Progenitor cell of endocrine pancreas (in vitro differentiated cells): ENCODE data around the gene ARL4C. TPM values are rescaled to one million over a fixed set of nuclear protein-coding genes. Genes with fewer than 3 reads are reported as not detected.
A peak's percentile ranks its signal among the peaks of the same experiment; 100 is the strongest.

Experiments
- DNase-seq: peaks from one replicate; pipeline ENCODE4 v3.0.0; 2021; ENCODE audit warnings: low spot score; ENCODE audit not compliant: unreplicated experiment
- H3K27ac Mint-ChIP-seq: 2 replicates; pipeline ENCODE4 v1.8.0; 2021; ENCODE audit warnings: mild to moderate bottlenecking, moderate library complexity, mixed read lengths
- H3K27me3 Mint-ChIP-seq: 2 replicates; pipeline ENCODE4 v1.8.0; 2021; ENCODE audit warnings: mixed read lengths
- H3K36me3 Mint-ChIP-seq: 2 replicates; pipeline ENCODE4 v1.8.0; 2022; ENCODE audit warnings: mixed read lengths; ENCODE audit not compliant: insufficient read depth
- H3K4me1 Mint-ChIP-seq: 2 replicates; pipeline ENCODE4 v1.8.0; 2021; ENCODE audit warnings: low read depth, mixed read lengths
- H3K4me3 Mint-ChIP-seq: 2 replicates; pipeline ENCODE4 v1.8.0; 2021; ENCODE audit warnings: low read depth, mild to moderate bottlenecking, moderate library complexity, mixed read lengths
- H3K9me3 Mint-ChIP-seq: 2 replicates; pipeline ENCODE4 v1.8.0; 2021; ENCODE audit warnings: low read depth, mixed read lengths
- total RNA-seq: library from RNA; stranded (reverse); gene quantifications from 2 replicates; pipeline ENCODE4 v1.2.1, GENCODE V29; 2021
- TF ChIP-seq, protein P1 (sequence below): fragments of 200-600 bp; sonication (generic); IDR thresholded peaks from one replicate; pipeline ENCODE4 v1.5.0; 2021; ENCODE audit warnings: antibody characterized with exemption, mild to moderate bottlenecking; ENCODE audit not compliant: unreplicated experiment

The ARL4C gene
- total RNA-seq, 1 donor from 2014 or later: 39.9 TPM

DNA sequence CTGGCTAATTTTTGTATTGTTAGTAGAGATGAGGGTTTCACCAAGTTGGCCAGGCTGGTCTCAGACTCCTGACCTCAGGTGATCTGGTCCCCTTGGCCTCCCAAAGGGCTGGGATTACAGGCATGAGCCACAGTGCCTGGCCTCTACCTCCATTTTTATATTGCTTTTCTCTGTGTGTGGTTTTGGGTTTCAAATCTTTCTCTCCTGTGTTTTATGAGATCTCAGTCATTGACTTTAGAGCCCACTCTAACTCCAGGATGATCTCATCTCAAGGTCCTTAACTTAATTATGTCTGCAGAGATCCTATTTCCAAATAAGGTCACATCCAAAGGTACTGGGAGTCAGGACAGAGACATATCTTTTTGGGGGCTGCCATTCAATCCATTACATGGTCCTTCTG is 24.7 kb downstream of the ARL4C start:
- no peaks in the 10 kb centered on the region for H3K36me3 Mint-ChIP-seq
- H3K9me3 Mint-ChIP-seq: no peaks in the 10 kb centered on the region
- H3K27ac Mint-ChIP-seq: no peak overlapping the region
- peaks cover 3% of the 10 kb centered on the region for H3K4me1 Mint-ChIP-seq
- no peak overlapping the region for H3K4me3 Mint-ChIP-seq
- no peak for DNase-seq
- H3K27me3 Mint-ChIP-seq: peaks cover 4% of the 10 kb centered on the region
- TF ChIP-seq, protein P1, sequence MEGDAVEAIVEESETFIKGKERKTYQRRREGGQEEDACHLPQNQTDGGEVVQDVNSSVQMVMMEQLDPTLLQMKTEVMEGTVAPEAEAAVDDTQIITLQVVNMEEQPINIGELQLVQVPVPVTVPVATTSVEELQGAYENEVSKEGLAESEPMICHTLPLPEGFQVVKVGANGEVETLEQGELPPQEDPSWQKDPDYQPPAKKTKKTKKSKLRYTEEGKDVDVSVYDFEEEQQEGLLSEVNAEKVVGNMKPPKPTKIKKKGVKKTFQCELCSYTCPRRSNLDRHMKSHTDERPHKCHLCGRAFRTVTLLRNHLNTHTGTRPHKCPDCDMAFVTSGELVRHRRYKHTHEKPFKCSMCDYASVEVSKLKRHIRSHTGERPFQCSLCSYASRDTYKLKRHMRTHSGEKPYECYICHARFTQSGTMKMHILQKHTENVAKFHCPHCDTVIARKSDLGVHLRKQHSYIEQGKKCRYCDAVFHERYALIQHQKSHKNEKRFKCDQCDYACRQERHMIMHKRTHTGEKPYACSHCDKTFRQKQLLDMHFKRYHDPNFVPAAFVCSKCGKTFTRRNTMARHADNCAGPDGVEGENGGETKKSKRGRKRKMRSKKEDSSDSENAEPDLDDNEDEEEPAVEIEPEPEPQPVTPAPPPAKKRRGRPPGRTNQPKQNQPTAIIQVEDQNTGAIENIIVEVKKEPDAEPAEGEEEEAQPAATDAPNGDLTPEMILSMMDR: no peak

DNA sequence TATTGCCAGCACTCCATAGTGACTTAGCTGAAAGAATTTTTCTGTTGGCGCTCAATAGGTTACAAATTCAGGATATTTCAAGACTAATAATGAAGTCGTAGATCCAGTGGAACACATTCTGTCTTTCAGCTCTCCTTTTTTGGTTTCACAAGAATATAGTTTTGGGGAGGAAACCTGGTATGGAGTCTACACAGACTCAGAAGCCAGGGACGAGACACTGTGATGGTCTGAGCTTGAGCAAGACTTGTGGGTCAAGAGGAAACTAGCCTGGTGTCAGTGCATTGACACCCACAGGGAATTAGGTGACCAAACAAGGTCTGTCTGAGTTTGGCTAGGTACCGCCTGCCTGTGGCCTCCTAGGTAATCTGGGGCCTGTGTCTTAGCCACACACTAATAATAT is 26.9 kb downstream of the ARL4C start:
- Mint-ChIP-seq H3K27me3 (peaks cover 4% of the 10 kb centered on the region), H3K4me3 (no peak overlapping the region), H3K9me3 (no peaks in the 10 kb centered on the region), H3K4me1 (peaks cover 3% of the 10 kb centered on the region), H3K36me3 (no peaks in the 10 kb centered on the region), H3K27ac (no peak overlapping the region)
- no peak for DNase-seq
- TF ChIP-seq, protein P1: no peak

DNA sequence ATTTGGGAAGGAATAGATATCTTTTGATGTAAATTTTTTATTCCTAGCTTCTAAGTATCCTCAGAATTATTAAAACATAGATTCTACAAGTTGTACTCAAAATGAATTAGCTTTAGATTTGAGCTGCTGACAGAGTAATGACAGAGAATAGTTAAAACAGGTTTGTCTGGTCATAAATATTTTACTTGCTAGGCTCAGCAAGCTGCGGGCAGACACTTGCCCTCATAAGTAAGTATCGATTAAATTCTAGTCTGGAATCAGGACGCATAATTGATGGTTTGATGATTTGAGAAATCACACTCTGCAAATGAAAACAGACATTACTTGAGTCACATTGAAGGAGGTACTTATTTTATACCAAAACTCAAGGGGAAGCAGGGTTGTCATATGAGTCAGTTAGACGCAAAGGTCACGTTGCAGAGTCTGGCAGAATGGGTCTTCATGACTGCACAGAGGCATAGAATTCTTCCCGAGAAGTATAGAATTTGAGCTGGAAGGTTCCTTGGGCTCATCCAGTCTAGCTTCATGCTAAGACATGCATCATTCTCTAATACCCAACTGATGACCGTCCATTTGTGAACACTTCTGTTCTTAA is 27.5 kb downstream of the ARL4C start:
- Mint-ChIP-seq H3K36me3 (no peaks in the 10 kb centered on the region), H3K9me3 (no peaks in the 10 kb centered on the region), H3K27me3 (peaks cover 4% of the 10 kb centered on the region), H3K4me3 (no peak overlapping the region), H3K4me1 (peaks cover 7% of the 10 kb centered on the region), H3K27ac (peak overlapping the region; percentile 8)
- TF ChIP-seq, protein P1: no peak
- no peak for DNase-seq

DNA sequence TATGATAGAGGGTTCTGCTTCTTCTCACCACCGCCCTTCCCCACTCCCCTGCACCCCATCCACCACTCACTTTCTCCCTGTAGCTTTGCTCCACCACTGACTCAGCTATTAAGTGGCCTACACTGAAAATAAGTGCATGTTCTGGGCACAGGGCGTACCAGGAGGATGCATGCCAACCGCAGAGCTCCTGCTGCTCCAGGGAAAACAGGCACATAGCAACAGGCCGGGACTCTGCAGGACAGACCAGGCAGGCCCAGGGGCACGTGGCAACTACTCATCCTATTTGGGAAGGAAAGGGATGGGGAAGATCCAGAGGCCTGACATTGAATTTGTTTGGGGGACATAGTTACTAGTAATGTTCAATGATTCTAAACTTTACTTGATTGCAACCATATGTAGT is 28.4 kb downstream of the ARL4C start:
- Mint-ChIP-seq H3K27me3 (peaks cover 4% of the 10 kb centered on the region), H3K4me1 (peaks cover 16% of the 10 kb centered on the region), H3K9me3 (no peaks in the 10 kb centered on the region), H3K4me3 (no peak overlapping the region), H3K36me3 (no peaks in the 10 kb centered on the region), H3K27ac (no peak overlapping the region)
- TF ChIP-seq, protein P1: no peak
- DNase-seq: no peak

DNA sequence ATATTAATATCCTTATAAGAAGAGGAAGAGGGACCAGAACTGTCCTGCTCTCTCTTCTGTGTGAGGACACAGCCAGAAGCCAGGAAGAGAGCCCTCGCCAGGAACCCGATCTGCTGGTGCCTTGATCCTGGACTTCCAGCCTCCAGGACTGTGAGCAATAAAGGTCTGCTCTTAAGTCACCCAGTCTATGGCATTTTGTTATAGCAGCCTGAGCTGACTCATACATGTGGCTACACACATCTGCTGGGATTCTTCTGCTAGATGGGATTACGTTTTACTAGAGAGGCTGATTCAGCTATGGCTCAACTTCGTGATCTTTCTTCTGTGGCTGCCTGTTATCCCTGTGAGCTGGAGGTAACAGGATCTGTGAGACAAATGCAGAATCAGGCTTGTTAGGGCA is 29.6 kb downstream of the ARL4C start:
- H3K36me3 Mint-ChIP-seq: no peaks in the 10 kb centered on the region
- no peak overlapping the region for H3K4me3 Mint-ChIP-seq
- TF ChIP-seq, protein P1: no peak
- H3K27ac Mint-ChIP-seq: no peak overlapping the region
- H3K9me3 Mint-ChIP-seq: peaks cover 2% of the 10 kb centered on the region
- peaks cover 4% of the 10 kb centered on the region for H3K27me3 Mint-ChIP-seq
- H3K4me1 Mint-ChIP-seq: peaks cover 24% of the 10 kb centered on the region
- DNase-seq: no peak
